GM21390 (cell line): ENCODE data around the gene GRIN2A.
A peak's percentile ranks its signal among the peaks of the same experiment; 100 is the strongest.
"Not testable (repeated sequence)": the region's sequence is repeated elsewhere in the genome, so short reads cannot be mapped to it uniquely, and the experiment has no call there.

Source experiments
- ATAC-seq: cut with Tn5 transposase; IDR thresholded peaks from one replicate; pipeline ENCODE4 v1.9.1; 2021; ENCODE audit not compliant: unreplicated experiment

Gene GRIN2A

DNA sequence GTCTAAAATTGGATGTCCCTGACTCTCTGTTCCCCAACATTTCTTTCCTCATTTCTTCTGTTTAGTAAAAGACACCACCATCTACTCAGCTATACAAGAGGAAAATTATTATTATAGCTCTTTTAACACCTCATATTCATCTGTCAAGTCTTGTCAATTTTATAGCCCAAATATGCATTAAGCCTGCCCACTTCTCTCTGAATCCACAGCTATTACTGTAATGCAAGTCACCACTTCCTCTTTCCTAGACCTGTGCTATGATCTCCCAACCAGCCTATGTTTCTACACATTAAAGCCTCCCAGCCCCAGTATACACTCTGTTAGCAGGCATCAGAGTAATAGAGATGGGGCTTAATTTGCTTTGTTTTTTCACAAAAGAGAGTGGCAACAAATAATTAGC, 252.9 kb downstream of the GRIN2A start:
- peak; percentile 69 for ATAC-seq

DNA sequence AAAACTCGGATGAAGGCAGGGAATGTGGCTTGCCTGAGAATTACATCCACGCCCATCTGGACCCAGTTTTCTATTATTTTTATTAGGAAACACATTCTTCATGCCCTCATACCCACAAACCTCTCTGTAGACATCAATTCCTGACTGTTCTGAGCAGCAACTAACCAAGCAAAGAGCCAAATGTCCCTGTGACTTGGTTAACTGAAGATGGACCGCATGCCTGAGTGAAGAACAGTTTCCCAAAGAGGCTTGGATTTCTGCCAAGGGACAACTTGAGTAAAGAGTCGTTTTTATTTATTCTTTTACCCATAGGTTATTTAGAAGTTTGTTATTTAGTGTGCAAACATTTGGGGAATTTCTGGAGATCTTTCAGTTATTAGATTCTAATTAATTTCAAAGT, 259.8 kb downstream of the GRIN2A start:
- ATAC-seq: no peak

DNA sequence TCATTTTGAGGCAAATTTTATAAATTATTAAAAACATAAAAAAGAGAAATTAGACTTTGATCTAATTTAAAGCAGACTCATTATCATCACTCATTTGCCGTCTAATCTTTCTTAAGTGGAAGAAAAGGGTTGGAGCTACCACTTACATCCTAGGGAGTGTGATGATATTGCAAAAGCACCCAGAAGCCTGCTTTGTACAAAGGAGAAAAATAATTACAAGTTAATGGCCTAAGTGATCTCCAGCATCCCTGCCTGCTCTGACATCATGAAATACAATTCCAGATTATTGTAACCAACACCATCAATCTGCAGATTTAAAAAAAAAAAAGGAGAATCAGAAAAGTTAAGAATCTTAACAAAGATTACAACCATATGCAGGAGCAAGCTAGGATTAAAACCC, 260.2 kb downstream of the GRIN2A start:
- no peak for ATAC-seq

DNA sequence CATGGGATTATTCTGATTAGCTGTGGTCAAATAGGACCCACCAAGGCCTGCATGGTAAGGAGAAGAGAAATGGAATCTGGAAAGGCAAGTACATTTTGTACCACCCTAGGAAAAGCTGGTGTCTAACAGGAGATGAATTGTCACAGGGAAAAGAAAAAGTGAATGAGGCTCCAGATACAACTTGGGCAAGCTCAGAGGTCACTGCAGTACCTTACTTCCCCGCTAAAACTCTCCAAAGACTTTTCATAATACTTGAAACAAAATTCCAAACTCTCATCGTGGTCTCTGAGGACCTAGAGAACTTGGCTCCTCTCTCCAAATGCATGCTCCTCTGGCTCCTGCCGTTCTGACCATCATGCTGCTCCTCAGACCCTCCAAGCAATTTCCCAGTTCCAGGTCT, 262.8 kb downstream of the GRIN2A start:
- ATAC-seq: no peak

DNA sequence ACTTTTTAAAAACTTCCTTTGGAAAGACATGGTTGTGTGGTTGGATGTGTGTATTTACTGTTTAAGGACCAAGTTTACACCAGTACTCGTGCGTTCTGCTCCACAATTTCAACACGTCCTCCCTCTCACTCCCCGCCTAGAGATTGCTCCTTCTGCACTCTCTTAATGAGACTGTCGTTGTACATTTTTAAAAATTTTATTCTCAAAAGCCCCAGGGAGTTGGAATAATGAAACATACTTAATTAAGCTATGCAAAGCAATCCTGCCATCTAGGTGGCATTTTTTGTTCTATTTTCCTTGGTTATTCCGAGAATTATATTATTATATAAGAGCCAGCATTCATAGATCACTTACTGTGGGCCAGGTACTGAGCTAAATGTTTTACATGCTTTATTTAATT, 264.5 kb downstream of the GRIN2A start:
- ATAC-seq: no peak

DNA sequence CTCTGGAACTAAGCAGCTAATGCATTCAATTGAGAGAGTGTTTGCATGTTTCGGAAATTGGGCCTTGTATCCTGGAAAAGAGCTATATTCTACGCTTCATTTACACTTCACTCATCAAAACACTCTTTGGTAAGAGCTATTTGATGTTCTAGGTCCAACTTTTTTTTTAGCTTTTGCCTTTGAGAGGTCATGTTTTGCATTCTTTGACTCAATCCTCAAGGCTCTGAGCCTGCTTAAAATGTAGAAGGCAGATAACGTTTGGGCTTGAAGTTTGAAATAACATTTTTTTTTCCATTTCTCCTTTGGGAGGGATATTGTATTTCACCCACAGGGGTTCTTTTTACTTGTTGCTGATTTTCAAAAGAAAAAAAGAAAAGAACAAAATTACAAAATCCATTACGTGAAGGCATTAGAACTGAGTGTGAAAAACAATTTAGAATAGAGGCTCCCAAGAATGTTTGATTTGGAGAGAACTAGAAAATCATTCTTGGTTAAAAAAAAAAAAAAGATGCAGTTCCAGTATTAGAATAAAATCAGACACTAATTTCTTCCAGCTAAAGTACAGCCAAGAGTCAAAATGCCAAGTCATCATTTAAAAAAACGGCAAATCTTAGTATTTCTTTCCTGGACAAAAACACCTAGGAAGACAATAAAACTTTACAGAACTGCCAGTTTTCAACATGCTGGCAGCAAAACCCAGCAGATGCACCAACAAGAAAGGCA, 268.5 kb downstream of the GRIN2A start:
- ATAC-seq: no peak

DNA sequence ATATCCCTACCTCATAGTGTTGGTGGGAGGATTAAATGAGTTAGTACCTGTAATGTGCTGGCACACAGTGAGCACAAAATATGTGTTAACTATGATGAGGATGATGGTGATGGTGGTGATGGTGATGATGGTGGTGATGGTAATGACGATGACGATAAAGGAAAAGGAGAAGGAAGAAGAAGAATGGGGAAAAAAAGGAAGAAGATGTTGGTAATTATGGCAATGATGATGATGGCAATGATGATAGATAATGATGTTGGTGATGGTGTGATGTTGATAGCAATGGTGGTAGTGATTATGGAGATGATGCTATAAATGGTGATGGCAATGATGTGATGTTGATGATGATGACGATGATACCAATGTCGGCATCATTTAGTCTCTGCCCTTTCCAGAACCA, 270.2 kb downstream of the GRIN2A start:
- no peak for ATAC-seq

DNA sequence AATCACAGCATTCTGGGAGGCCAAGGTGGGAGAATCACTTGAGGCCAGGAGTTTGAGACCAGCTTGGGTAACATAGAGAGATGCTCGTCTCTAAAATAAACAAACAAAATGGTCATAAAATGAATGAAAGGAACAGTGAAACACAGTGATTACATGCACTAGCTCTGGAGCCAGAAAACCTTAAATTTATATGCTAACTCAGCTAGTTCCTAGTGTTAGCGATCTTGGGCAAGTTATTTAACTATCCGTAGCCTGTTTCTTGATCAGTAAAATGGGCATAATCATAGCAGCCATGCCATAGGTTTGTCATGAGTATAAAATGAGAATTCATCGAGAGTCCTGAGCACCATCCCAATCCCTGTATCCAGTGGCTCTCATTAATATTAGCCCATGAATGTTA, 271.0 kb downstream of the GRIN2A start:
- no peak for ATAC-seq

DNA sequence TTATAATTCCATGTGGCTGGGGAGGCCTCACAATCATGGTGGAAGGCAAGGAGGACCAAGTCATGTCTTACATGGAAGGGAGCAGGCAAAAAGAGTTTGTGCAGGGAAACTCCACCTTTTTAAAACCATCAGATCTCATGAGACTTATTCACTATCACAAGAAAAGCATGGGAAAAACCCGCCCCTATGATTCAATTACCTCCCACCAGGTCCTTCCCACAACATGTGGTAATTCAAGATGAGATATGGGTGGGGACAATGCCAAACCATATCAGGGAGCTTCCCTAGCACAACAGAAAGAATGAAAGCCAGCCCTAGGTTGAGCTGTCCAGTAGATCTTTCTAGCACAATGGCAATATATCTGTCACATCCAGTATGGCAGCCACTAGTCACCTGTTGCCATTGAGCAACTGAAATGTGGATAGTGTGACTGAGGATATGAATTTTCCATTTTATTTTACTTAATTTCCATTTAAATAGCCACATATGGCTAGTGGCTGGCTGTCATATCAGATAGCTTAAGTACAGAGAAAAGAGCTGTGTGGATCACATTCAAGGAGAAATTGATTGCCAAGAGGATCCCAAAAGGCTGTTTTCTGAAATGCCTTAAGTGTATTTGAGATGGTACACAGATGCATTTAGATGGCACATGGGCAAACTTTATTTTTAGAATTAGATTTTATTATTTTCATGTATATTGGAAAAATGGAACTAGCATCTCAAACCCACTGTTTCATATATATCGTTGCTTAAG, 273.0 kb downstream of the GRIN2A start:
- ATAC-seq: no peak

DNA sequence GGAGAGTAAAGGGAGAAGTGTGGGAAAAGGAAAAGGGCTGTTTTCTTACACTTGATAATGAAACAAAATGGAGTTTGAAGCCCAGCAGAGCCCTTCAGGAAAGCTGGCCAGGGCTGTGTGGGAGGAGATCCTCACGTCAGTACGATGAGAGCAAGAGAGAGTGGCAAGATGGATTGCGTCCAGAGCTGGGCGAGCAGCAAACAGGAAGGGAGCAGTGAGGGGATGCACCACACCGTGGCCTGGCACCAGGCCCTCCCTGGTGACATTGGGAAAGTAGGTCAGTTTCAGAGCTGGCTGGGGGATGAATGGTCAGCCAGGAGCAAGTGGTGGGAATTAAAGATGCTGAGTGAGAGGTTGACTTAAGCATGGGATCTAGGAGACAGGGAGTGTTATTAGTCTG, 273.6 kb downstream of the GRIN2A start:
- no peak for ATAC-seq

DNA sequence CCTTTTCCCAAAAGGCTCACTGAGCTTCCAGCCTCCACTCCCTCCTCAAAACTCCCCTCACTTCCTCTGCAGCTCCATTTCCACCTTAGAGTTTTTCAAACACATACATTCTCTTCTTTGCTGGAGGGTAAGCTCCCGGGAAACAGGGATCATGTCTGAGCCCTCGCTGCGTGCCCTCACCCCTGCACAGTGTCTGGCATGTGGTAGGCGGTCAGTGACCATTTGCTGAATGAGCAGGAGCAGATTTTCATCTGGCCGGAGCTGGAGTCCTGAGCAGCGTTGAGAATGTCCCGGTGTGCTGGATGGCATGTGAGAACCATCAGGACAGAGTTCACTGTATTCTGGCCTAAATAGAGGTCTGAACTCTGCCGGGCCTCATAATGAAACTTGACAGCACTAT, 274.5 kb downstream of the GRIN2A start:
- no peak for ATAC-seq

DNA sequence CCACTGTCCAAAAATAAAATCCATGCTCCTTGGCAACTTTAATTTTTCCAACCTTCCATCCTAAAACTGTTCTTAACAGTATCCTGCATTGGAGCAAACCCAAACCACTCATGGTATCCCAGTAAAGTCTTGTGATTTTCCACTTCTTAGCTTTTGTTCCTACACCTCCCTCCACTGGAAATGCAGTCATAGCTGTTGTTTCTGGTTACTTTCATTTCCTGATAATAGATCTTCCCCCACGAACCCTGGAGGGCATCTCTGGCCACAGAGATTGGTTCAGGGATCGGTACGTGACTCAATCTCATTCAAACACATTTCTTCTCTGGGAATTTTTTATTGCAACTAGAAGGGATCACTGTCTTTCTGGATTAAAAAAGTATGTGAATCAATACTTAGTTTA, 276.0 kb downstream of the GRIN2A start:
- no peak for ATAC-seq

DNA sequence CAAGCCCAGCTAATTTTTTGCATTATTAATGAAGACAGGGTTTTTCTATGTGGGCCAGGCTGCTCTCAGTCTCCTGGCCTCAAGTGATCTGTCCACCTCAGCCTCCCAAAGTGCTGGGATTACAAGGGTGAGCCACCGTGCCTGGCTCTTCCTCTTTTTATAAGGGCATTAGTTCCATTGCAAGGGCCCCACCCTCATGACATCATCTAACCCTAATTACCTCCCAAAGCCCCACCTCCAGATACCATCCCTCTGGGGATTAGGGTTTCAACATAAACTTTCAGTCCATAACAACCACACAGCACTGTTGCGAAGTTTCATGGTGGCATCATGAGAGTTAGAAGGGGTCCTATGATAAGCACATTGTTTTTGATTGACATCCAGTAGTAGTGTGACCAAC, 277.7 kb downstream of the GRIN2A start:
- no peak for ATAC-seq

DNA sequence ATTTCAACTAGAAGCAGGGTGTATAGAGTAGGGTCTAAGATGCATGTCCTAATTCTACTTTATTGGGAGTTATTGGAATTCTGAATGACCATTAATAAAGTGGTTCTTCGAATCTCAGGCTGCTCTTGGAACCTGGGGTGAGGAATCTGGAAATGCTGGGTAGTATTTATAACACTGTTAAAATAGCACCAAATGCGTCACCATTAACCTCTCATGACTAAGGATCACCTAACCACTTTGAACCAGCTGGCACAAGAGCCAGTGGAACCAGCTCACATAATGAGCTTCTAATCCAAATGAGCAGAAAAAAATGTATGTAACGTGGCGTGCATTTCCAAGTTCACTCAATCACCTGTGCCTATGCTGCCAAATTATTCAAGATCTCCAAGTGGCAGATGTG, 281.7 kb downstream of the GRIN2A start:
- no peak for ATAC-seq

DNA sequence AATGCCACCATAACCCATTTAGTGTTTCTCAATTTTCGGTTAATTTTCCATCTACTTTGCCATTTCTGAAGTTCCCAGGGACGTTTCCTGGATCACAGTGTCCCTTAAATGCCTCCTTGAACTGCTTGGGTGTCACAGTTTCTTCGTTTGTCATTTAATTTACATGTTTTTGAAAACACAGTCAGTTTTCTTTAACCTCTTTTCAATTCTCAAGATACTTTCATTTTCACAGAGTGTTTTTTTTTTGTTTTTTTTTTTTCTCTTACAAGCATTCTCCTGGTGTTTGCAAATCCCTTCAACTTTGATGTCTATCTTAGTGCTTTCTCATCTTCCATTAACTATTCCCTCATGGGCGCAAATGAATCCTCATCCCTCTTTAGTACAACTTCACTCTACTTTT, 283.7 kb downstream of the GRIN2A start:
- ATAC-seq: peak; percentile 73

DNA sequence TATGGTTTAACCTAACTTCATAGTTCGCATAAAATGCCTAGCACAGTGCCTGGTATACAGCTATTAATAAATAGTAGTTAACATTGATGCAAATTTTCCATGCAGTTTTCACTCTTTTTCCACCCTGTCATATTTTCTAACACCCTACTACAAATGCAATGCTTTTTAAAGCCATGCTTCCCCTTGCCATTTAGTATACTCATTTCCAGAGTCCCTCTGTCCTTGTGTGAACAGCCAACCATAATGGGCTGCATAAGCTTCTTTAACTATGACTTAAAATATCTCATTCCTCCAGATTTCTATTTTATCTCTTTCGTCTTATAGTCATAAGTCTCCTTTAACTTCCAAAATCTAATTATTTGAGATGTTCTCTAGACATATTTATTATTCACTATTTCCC, 284.1 kb downstream of the GRIN2A start:
- no peak for ATAC-seq

DNA sequence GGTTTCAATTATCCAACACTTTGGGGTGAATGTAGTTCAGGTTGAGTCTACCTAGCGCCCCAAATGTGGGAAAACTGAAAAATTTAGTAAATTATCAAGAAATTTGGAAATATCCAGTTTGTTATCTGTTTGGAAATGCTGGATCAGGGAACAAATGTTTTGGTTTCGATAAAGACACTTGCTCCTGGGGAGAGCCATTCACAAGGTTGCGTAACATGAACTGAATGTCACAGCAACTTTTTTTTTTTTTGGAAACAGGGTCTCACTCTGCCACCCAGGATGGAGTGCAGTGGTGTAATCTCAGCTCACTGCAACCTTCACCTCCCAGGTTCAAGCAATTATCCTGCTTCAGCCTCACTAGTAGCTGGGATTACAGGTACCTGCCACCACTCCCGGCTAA, 286.4 kb downstream of the GRIN2A start:
- no peak for ATAC-seq

DNA sequence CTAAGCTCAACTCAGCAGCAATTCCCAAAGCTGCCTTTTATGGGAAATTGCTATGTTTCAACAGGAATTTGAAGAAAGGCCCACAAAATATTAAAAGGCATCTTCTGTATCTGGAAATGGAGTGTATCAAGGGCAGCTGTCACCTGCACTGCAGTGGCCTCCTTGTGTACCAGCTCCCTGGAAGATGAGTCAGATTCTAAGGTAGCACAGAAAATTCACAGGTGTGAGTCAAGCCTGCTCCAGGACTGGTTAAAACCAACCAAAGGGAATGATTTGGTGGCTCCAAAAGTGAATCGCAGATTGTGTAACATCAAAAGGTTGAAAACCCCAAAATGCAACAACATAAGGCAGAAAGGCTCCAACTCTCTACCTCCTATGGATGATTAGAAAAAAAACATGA, 296.4 kb downstream of the GRIN2A start:
- no peak for ATAC-seq

DNA sequence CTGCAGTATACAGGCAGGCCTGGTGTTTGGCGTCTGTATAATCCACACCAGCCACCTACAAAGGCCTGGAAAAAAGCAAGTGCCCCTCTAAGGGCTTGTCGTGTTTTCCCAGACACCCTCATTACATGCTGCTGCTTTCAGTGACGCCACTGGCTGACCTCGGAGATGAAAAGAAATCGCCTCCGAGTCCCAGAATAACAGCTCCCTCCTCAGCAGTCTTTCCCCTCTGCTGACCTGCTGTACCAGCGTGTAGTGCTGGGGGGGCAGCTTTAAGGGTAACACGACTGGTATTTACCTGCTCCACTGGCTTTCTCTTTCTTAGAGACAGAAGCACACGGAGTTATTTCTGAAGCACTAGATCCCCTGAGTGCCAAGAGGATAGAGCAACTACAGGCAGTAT, 296.8 kb downstream of the GRIN2A start:
- ATAC-seq: no peak

DNA sequence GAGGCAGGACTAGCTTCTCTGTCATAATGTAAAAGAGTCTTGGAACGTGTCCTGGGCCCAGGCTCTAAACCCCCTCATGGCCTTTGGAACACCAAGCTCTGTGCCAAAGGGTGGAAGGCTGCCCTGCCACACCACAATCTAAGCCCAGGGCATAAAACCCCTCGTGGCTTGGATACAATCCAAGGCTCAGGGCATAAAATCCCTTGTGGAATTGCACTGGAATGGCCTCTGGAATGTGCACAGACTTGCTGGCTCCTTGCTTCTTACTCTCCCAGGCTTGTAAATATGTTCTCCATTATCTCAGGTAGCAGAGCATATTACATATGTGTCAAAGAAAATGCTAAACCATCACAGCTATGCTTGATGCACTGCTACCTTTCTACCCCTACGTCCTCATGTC, 306.2 kb downstream of the GRIN2A start:
- not testable (repeated sequence) for ATAC-seq

DNA sequence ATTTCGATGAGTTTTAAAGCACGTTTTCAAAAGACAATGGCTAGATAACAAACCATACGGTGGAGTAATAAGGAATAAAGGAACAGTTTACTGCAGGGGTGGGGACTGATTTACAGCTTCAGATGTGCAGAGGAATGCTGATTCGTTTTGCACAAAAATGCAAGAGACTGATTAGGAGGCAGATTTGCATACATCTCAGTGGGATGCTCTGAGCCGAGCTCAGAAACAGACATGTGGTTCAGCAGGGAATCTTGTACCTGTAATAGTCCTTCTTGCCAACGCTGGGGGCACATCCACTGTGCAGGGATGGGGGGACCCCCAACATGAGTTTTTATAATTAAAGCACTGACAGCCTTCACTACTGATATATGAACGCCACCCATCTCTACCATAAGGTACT, 308.0 kb downstream of the GRIN2A start:
- no peak for ATAC-seq

DNA sequence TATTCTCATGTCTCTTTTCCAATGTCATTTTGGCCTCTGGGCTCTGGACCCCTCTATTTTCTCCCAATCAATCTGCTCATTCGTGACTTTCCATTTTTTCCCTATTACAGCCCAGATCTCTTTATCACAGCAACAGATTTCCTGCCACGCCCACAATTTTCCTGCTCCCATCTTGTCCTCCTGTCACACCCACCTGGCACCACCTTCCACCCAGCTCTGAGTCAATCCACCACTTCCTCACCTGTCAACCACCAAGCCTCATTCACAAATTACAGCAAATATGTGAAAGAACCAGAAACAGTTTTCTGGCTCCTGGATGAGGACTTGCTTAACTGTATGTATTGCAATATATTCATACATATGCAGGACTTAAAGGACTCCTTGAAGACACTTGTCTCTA, 311.3 kb downstream of the GRIN2A start:
- ATAC-seq: no peak

DNA sequence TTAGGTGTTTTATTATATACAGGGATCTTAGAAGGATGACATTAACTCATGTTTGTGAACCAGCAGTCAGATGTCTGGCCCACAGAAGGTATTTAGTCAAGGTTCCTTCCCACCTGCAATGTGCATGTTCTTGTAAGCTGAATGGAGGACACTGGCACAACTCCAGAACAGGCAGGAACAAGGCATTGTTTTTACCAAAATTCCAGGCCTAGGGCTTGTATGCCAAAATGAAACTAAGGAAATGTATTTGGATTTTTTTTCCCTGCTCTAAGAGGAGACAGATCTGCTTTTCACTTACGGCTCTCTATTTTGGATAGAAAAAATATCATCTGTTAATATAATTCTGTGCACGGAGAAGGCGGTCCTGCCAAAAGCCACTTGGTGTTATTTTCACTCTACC, 312.5 kb downstream of the GRIN2A start:
- ATAC-seq: no peak
